ENCODE results near the gene PI4KB.

- TF ChIP-seq, protein P1, sequence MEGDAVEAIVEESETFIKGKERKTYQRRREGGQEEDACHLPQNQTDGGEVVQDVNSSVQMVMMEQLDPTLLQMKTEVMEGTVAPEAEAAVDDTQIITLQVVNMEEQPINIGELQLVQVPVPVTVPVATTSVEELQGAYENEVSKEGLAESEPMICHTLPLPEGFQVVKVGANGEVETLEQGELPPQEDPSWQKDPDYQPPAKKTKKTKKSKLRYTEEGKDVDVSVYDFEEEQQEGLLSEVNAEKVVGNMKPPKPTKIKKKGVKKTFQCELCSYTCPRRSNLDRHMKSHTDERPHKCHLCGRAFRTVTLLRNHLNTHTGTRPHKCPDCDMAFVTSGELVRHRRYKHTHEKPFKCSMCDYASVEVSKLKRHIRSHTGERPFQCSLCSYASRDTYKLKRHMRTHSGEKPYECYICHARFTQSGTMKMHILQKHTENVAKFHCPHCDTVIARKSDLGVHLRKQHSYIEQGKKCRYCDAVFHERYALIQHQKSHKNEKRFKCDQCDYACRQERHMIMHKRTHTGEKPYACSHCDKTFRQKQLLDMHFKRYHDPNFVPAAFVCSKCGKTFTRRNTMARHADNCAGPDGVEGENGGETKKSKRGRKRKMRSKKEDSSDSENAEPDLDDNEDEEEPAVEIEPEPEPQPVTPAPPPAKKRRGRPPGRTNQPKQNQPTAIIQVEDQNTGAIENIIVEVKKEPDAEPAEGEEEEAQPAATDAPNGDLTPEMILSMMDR (conservative IDR thresholded peaks at IDR 0.05), result no peak
- no peak for TF ChIP-seq ZFX (IDR thresholded peaks at IDR 0.05)
Measured at GRCh38 chr1:151346769-151347522, 19.7 kb upstream of the PI4KB start, which contains the start of gene RFX5.
